H9 (cell line): ENCODE measurements around the gene DCPS. TPM values are rescaled to one million over a fixed set of nuclear protein-coding genes. Genes with fewer than 3 reads are reported as not detected.

Source experiments
- DNase-seq: peaks from one replicate; pipeline ENCODE4 v3.0.0-alpha.2; 2017
- H2AFZ ChIP-seq: one replicate; pipeline ENCODE4 v1.6.1; 2013; ENCODE audit warnings: mild to moderate bottlenecking, low read length, control low read depth, moderate library complexity
- H2AK5ac ChIP-seq: 2 replicates; pipeline ENCODE4 v1.6.1; 2013; ENCODE audit warnings: low read length, control low read depth, mixed read lengths; ENCODE audit not compliant: insufficient read length
- H2BK120ac ChIP-seq: one replicate; pipeline ENCODE4 v1.6.1; 2013; ENCODE audit warnings: low read depth, mild to moderate bottlenecking, low read length, control low read depth, inconsistent platforms; ENCODE audit not compliant: poor library complexity, severe bottlenecking
- H2BK12ac ChIP-seq: 2 replicates; pipeline ENCODE4 v1.6.1; 2013; ENCODE audit warnings: low read length, control low read depth, mixed read lengths, low read depth; ENCODE audit not compliant: insufficient read length
- H2BK15ac ChIP-seq: 2 replicates; pipeline ENCODE4 v1.6.1; 2013; ENCODE audit warnings: low read depth, low read length, control low read depth
- H2BK20ac ChIP-seq: one replicate; pipeline ENCODE4 v1.6.1; 2013; ENCODE audit warnings: low read depth, mild to moderate bottlenecking, low read length, control low read depth, inconsistent platforms; ENCODE audit not compliant: poor library complexity, severe bottlenecking
- H2BK5ac ChIP-seq: 2 replicates; pipeline ENCODE4 v1.6.1; 2013; ENCODE audit warnings: low read length, control low read depth, mixed read lengths; ENCODE audit not compliant: insufficient read length
- H3K14ac ChIP-seq: 2 replicates; pipeline ENCODE4 v1.6.1; 2013; ENCODE audit warnings: low read length, control low read depth; ENCODE audit not compliant: insufficient read depth
- H3K18ac ChIP-seq: 2 replicates; pipeline ENCODE4 v1.6.1; 2013; ENCODE audit warnings: low read depth, mild to moderate bottlenecking, mixed read lengths, low read length, control low read depth; ENCODE audit not compliant: insufficient read length
- H3K23ac ChIP-seq: 2 replicates; pipeline ENCODE4 v1.6.1; 2013; ENCODE audit warnings: low read length, control low read depth, mixed read lengths, low read depth; ENCODE audit not compliant: insufficient read length
- H3K23me2 ChIP-seq: 2 replicates; pipeline ENCODE4 v1.6.1; 2013; ENCODE audit warnings: low read depth, mild to moderate bottlenecking, mixed read lengths, low read length, control low read depth; ENCODE audit not compliant: insufficient read length, poor library complexity, severe bottlenecking
- H3K27ac ChIP-seq: 2 replicates; pipeline ENCODE4 v1.5.1; 2013; ENCODE audit warnings: low read length, control low read depth, mixed read lengths, low read depth; ENCODE audit not compliant: insufficient read length
- H3K27me3 ChIP-seq: 2 replicates; pipeline ENCODE4 v1.6.1; 2013; ENCODE audit warnings: low read length, control low read depth, inconsistent platforms; ENCODE audit not compliant: insufficient read depth
- H3K4ac ChIP-seq: 2 replicates; pipeline ENCODE4 v1.6.1; 2013; ENCODE audit warnings: low read depth, mild to moderate bottlenecking, control low read depth, inconsistent platforms, low read length, moderate library complexity
- H3K4me1 ChIP-seq: 2 replicates; pipeline ENCODE4 v1.6.1; 2013; ENCODE audit warnings: low read length, control low read depth, inconsistent platforms; ENCODE audit not compliant: insufficient read depth
- H3K4me2 ChIP-seq: 2 replicates; pipeline ENCODE4 v1.6.1; 2013; ENCODE audit warnings: low read length, control low read depth, mixed read lengths; ENCODE audit not compliant: insufficient read length, insufficient read depth
- H3K56ac ChIP-seq: 2 replicates; pipeline ENCODE4 v1.6.1; 2013; ENCODE audit warnings: low read depth, mild to moderate bottlenecking, mixed read lengths, low read length, control low read depth; ENCODE audit not compliant: insufficient read length
- H3K79me1 ChIP-seq: 2 replicates; pipeline ENCODE4 v1.6.1; 2013; ENCODE audit warnings: low read depth, mild to moderate bottlenecking, moderate library complexity, low read length, control low read depth, inconsistent platforms; ENCODE audit not compliant: insufficient read depth, poor library complexity, severe bottlenecking
- H3K79me2 ChIP-seq: 2 replicates; pipeline ENCODE4 v1.6.1; 2013; ENCODE audit warnings: low read length, control low read depth, inconsistent platforms; ENCODE audit not compliant: insufficient read depth
- H3K9ac ChIP-seq: 2 replicates; pipeline ENCODE4 v1.6.1; 2013; ENCODE audit warnings: low read length, control low read depth, mixed read lengths; ENCODE audit not compliant: insufficient read length; ENCODE audit errors: extremely low read depth
- H3K9me3 ChIP-seq: one replicate; pipeline ENCODE4 v1.6.1; 2013; ENCODE audit warnings: low read depth, low read length, inconsistent platforms; ENCODE audit not compliant: control insufficient read depth
- H3T11ph ChIP-seq: one replicate; pipeline ENCODE4 v1.6.1; 2013; ENCODE audit warnings: mild to moderate bottlenecking, low read length, control low read depth, inconsistent platforms
- H4K20me1 ChIP-seq: one replicate; pipeline ENCODE4 v1.6.1; 2013; ENCODE audit not compliant: control insufficient read depth, insufficient read length, insufficient read depth
- H4K5ac ChIP-seq: 2 replicates; pipeline ENCODE4 v1.6.1; 2013; ENCODE audit warnings: low read depth, mild to moderate bottlenecking, mixed read lengths, low read length, control low read depth; ENCODE audit not compliant: insufficient read length
- H4K8ac ChIP-seq: replicated peaks from 2 replicates; pipeline ENCODE4 v1.6.1; 2013; ENCODE audit warnings: low read length, control low read depth, mixed read lengths, low read depth; ENCODE audit not compliant: insufficient read length
- H4K91ac ChIP-seq: 2 replicates; pipeline ENCODE4 v1.6.1; 2013; ENCODE audit warnings: low read depth, mild to moderate bottlenecking, moderate library complexity, mixed read lengths, low read length, control low read depth; ENCODE audit not compliant: insufficient read length
- H3K27ac Mint-ChIP-seq, 3 experiments: 2 replicates in 2 of 3; 3 replicates in 1 of 3; pipeline ENCODE4 v1.8.0; 2020 to 2021; ENCODE audit warnings: mixed read lengths in 3 of 3, mild to moderate bottlenecking in 1 of 3, moderate library complexity in 1 of 3
- H3K27me3 Mint-ChIP-seq: 2 replicates; pipeline ENCODE4 v1.8.0; 2021; ENCODE audit warnings: low read depth, mild to moderate bottlenecking, moderate library complexity, mixed read lengths
- H3K36me3 Mint-ChIP-seq, 3 experiments: 2 replicates in 2 of 3; 3 replicates in 1 of 3; pipeline ENCODE4 v1.8.0; 2020 to 2021; ENCODE audit warnings: low read depth in 3 of 3, mixed read lengths in 3 of 3; ENCODE audit not compliant: insufficient read depth in 1 of 3
- H3K4me1 Mint-ChIP-seq, 2 experiments: 2 replicates each; pipeline ENCODE4 v1.8.0; 2020; ENCODE audit warnings: mixed read lengths in 2 of 2
- H3K4me3 Mint-ChIP-seq, 2 experiments: 2 replicates in 1 of 2; 3 replicates in 1 of 2; pipeline ENCODE4 v1.8.0; 2020 to 2021; ENCODE audit warnings: mild to moderate bottlenecking in 2 of 2, mixed read lengths in 2 of 2, moderate library complexity in 1 of 2
- H3K9me3 Mint-ChIP-seq, 2 experiments: 2 replicates in 1 of 2; 3 replicates in 1 of 2; pipeline ENCODE4 v1.8.0; 2020; ENCODE audit warnings: mild to moderate bottlenecking in 2 of 2, mixed read lengths in 2 of 2, moderate library complexity in 1 of 2
- CTCF ChIP-seq: fragments of 200-600 bp; sonication (generic); conservative IDR thresholded peaks from 3 replicates; pipeline ENCODE4 v1.8.0; 2021; ENCODE audit warnings: antibody characterized with exemption, mild to moderate bottlenecking
- whole genome bisulfite sequencing: extraction: QIAGEN DNeasy Blood & Tissue Kit; methylation state at CpG from one replicate; pipeline ENCODE4 v1.1.7; 2013; ENCODE audit warnings: missing lambda C conversion rate, low lambda C conversion rate, mixed read lengths; ENCODE audit not compliant: insufficient read length; ENCODE audit errors: extremely low coverage; 5-methylcytosine and 5-hydroxymethylcytosine counted together
- total RNA-seq: library from RNA; stranded (reverse); gene quantifications from 2 replicates; pipeline ENCODE4 v1.2.1, GENCODE V29; 2021

DCPS gene
- total RNA-seq, 1 experiment from 2014 or later = 27.7 TPM

- no peak overlapping the region for H3K9ac ChIP-seq
- WGBS = no CpG with 5 or more reads among the region's 11 CpGs
- H4K5ac ChIP-seq = no peak overlapping the region
- H2BK15ac ChIP-seq = no peak overlapping the region
- H3K23me2 ChIP-seq = no peaks in the 10 kb centered on the region
- no peak overlapping the region for H2AK5ac ChIP-seq
- no peak overlapping the region for H2BK20ac ChIP-seq
- H2BK5ac ChIP-seq = no peak overlapping the region
- no peak overlapping the region for H2AFZ ChIP-seq
- no peaks in the 10 kb centered on the region for H3K79me2 ChIP-seq
- H4K20me1 ChIP-seq = peaks cover 3% of the 10 kb centered on the region
- peak overlapping the region in 2 of 3 experiments; percentile 13 to 77; a peak in 1 of 7 replicates for H3K27ac Mint-ChIP-seq
- H3K56ac ChIP-seq = no peak overlapping the region
- no peak overlapping the region for H3K23ac ChIP-seq
- no peak overlapping the region for H3K18ac ChIP-seq
- no peak overlapping the region for H3T11ph ChIP-seq
- H3K79me1 ChIP-seq = no peaks in the 10 kb centered on the region
- no peak overlapping the region for H3K4ac ChIP-seq
- no peak overlapping the region for H3K4me3 Mint-ChIP-seq
- no peak overlapping the region for H2BK120ac ChIP-seq
- no peaks in the 10 kb centered on the region for H3K27me3 Mint-ChIP-seq
- H3K27ac ChIP-seq = no peak overlapping the region
- no peak overlapping the region for H3K4me2 ChIP-seq
- H3K4me1 ChIP-seq = peaks cover 1% of the 10 kb centered on the region; the same call in 1 of the 2 replicates
- H3K9me3 ChIP-seq = no peaks in the 10 kb centered on the region
- H4K91ac ChIP-seq = no peak overlapping the region
- H3K27me3 ChIP-seq = no peaks in the 10 kb centered on the region
- H3K4me1 Mint-ChIP-seq = peaks cover 23 to 27% of the 10 kb centered on the region in 2 experiments
- H4K8ac ChIP-seq = no peak overlapping the region
- H2BK12ac ChIP-seq = no peak overlapping the region
- DNase-seq = no peak
- no peak overlapping the region for H3K14ac ChIP-seq
- no peaks in the 10 kb centered on the region for H3K9me3 Mint-ChIP-seq
- no peak for TF ChIP-seq CTCF
- H3K36me3 Mint-ChIP-seq = peaks cover 15 to 62% (median 53%) of the 10 kb centered on the region in 3 experiments; a peak in 6 of 7 replicates
Observed at GRCh38 chr11:126339863-126340434, 36.1 kb downstream of the DCPS start.
